MG63 (cell line): ENCODE data around the gene SH3BP5. TPM values are rescaled to one million over a fixed set of nuclear protein-coding genes. Genes with fewer than 3 reads are reported as not detected.
"Not testable (repeated sequence)": the region's sequence is repeated elsewhere in the genome, so short reads cannot be mapped to it uniquely, and the experiment has no call there.

Source experiments
- DNase-seq: peaks from one replicate; pipeline ENCODE4 v3.0.0-alpha.2; 2020
- H3K27me3 ChIP-seq: fragments of 250-450 bp; sonication (Bioruptor Pico); 2 replicates; pipeline ENCODE4 v1.5.1; 2020; ENCODE audit warnings: mild to moderate bottlenecking, moderate library complexity
- H3K36me3 ChIP-seq: fragments of 250-450 bp; sonication (Bioruptor Pico); 2 replicates; pipeline ENCODE4 v1.5.1; 2020; ENCODE audit warnings: mild to moderate bottlenecking, moderate library complexity
- H3K4me3 ChIP-seq: fragments of 250-450 bp; sonication (Bioruptor Pico); 2 replicates; pipeline ENCODE4 v1.5.1; 2020; ENCODE audit warnings: mild to moderate bottlenecking, moderate library complexity
- H3K9me3 ChIP-seq: fragments of 250-450 bp; sonication (Bioruptor Pico); 2 replicates; pipeline ENCODE4 v1.5.1; 2020; ENCODE audit warnings: mild to moderate bottlenecking, moderate library complexity
- total RNA-seq: library from RNA; depleted of rRNA; stranded (reverse); fragments of >200 nt; shearing (Covaris generic); gene quantifications from 2 replicates; pipeline ENCODE4 v1.2.3, GENCODE V29; 2014; ENCODE audit warnings: low replicate concordance

SH3BP5 gene
- total RNA-seq, 1 experiment from 2014 or later, result 2.8 TPM

- no peak overlapping the region for H3K4me3 ChIP-seq
- no peak for DNase-seq
These were observed 22.1 kb upstream of the SH3BP5 start for GRCh38 chr3:15354485-15354884.

DNA sequence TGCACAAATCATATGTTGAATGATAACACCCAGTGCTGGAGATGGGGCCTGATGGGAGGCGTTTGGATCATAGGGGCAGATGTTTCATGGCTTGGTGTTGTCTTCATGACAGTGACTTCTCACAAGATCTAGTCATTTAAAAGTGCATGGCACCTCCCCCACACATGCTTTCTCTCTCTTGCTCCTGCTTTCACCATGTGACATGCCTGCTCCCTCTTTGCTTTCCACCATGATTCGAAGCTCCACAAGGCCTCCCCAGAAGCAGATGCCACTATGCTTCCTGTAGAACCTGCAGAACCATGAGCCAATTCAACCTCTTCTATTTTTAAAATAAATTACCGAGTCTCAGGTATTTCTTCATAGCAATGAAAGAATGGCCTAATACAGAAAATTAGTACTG is 17.8 kb upstream of the SH3BP5 start:
- Histone ChIP-seq H3K4me3 (no peak overlapping the region), H3K9me3 (no peaks in the 10 kb centered on the region), H3K36me3 (no peaks in the 10 kb centered on the region), H3K27me3 (no peaks in the 10 kb centered on the region)
- no peak for DNase-seq

More at GRCh38 chr3:15354485-15354884, 22.1 kb upstream of the SH3BP5 start:
- Histone ChIP-seq H3K9me3 (no peaks in the 10 kb centered on the region), H3K36me3 (no peaks in the 10 kb centered on the region), H3K27me3 (no peaks in the 10 kb centered on the region)

- not testable (repeated sequence) for DNase-seq, H3K4me3 ChIP-seq, H3K27me3 ChIP-seq, H3K36me3 ChIP-seq, H3K9me3 ChIP-seq
These were observed 17.1 kb upstream of the SH3BP5 start for GRCh38 chr3:15349438-15349837.

GRCh38 chr3:15348246-15348645 is 15.9 kb upstream of the SH3BP5 start:
- no peaks in the 10 kb centered on the region for H3K36me3 ChIP-seq
- H3K4me3 ChIP-seq, result no peak overlapping the region
- no peaks in the 10 kb centered on the region for H3K27me3 ChIP-seq
- H3K9me3 ChIP-seq, result no peaks in the 10 kb centered on the region
- DNase-seq, result no peak

GRCh38 chr3:15347737-15348110 is 15.3 kb upstream of the SH3BP5 start:
- H3K9me3 ChIP-seq, result no peaks in the 10 kb centered on the region
- H3K36me3 ChIP-seq, result no peaks in the 10 kb centered on the region
- DNase-seq, result no peak
- no peak overlapping the region for H3K4me3 ChIP-seq
- H3K27me3 ChIP-seq, result no peaks in the 10 kb centered on the region

- H3K36me3 ChIP-seq, result no peaks in the 10 kb centered on the region
- DNase-seq, result no peak
- H3K9me3 ChIP-seq, result no peaks in the 10 kb centered on the region
- no peak overlapping the region for H3K4me3 ChIP-seq
- H3K27me3 ChIP-seq, result no peaks in the 10 kb centered on the region
These were observed 14.8 kb upstream of the SH3BP5 start for GRCh38 chr3:15347063-15347736.

DNA sequence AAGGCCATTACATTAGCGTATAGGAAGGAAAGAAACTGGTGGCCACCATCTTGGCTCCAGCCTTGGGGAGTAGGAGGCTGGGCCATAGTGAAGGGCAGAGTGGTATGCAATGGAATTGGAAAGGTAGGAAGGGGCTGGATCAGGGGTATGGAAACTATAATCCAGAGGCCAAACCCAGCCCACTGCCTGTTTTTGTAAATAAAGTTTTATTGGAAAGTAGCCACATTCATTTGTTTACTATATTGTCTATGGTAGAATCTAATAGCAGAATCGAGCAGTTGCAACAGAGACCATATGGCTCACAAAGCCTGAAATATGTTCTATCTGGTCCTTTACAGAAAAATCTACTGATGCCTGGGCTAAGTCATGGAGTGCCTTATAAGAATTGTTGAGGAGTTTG is 14.1 kb upstream of the SH3BP5 start:
- Histone ChIP-seq H3K27me3 (no peaks in the 10 kb centered on the region), H3K9me3 (no peaks in the 10 kb centered on the region)
- no peak for DNase-seq

GRCh38 chr3:15345608-15346137 is 13.3 kb upstream of the SH3BP5 start:
- no peak for DNase-seq
- Histone ChIP-seq H3K9me3 (no peaks in the 10 kb centered on the region), H3K4me3 (no peak overlapping the region)

More for the DNA sequence above, 14.1 kb upstream of the SH3BP5 start:
- H3K4me3 ChIP-seq, result no peak overlapping the region
- no peaks in the 10 kb centered on the region for H3K36me3 ChIP-seq

GRCh38 chr3:15345066-15345607 is 12.8 kb upstream of the SH3BP5 start:
- H3K4me3 ChIP-seq, result no peak overlapping the region
- H3K9me3 ChIP-seq, result no peaks in the 10 kb centered on the region
- no peaks in the 10 kb centered on the region for H3K27me3 ChIP-seq

More at GRCh38 chr3:15345608-15346137, 13.3 kb upstream of the SH3BP5 start:
- Histone ChIP-seq H3K36me3 (no peaks in the 10 kb centered on the region), H3K27me3 (no peaks in the 10 kb centered on the region)

DNA sequence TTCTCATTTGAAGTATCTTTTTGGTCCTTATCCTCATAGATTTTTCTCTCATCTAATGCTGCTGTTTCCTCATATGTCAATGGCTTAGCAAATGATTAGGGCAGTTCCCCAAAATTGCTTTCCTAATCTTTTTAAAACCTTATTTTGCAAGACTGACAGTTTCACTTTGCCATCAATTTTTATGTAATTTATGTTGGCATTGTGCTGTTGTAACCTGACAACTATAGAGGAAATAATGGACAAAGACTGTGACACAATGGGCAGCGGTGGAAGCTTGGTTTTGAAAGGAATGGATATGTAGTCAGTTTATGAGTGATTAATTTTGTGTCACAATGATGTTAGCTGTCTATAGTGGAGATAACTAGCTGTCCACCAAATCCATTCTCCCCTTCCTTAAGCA is 10.6 kb upstream of the SH3BP5 start:
- no peak for DNase-seq
- H3K9me3 ChIP-seq, result no peaks in the 10 kb centered on the region
- no peaks in the 10 kb centered on the region for H3K27me3 ChIP-seq
- H3K36me3 ChIP-seq, result no peaks in the 10 kb centered on the region
- no peak overlapping the region for H3K4me3 ChIP-seq

More at GRCh38 chr3:15345066-15345607, 12.8 kb upstream of the SH3BP5 start:
- no peaks in the 10 kb centered on the region for H3K36me3 ChIP-seq
- no peak for DNase-seq

GRCh38 chr3:15342246-15342645 is 9.9 kb upstream of the SH3BP5 start:
- Histone ChIP-seq H3K9me3 (no peaks in the 10 kb centered on the region), H3K36me3 (no peaks in the 10 kb centered on the region), H3K27me3 (no peaks in the 10 kb centered on the region), H3K4me3 (no peak overlapping the region)
- no peak for DNase-seq

DNA sequence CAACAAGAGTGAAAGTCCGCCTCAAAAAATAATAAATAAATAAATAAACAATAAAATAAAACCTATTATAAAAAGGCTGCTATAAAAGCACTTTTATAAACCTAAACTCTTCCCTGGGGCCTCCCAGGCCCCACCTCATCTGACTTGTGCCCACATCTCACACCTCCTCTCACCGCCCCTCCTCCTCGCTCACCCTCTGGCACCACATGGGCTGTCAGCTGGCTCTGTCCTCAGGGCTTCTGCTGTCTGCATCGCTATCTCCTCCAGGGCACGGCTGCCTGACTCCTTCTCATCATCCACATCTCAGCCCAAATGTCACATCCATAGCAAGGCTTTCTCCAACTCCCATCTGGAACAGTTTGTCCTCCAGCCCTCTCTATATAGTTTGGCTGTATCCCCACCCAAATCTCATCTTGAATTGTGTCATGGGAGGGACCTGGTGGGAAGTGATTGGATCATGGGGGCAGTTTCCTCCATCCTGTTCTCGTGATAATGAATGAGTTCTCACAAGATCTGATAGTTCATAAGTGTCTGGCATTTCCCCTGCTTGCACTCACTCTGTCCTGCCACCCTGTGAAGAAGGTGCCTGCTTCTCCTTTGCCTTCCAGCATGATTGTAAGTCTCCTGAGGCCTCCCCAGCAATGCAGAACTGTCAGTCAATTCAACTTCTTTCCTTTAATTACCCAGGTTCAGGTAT is 8.8 kb upstream of the SH3BP5 start:
- Histone ChIP-seq H3K9me3 (no peaks in the 10 kb centered on the region), H3K36me3 (no peaks in the 10 kb centered on the region), H3K27me3 (no peaks in the 10 kb centered on the region), H3K4me3 (no peak overlapping the region)
- no peak for DNase-seq

DNA sequence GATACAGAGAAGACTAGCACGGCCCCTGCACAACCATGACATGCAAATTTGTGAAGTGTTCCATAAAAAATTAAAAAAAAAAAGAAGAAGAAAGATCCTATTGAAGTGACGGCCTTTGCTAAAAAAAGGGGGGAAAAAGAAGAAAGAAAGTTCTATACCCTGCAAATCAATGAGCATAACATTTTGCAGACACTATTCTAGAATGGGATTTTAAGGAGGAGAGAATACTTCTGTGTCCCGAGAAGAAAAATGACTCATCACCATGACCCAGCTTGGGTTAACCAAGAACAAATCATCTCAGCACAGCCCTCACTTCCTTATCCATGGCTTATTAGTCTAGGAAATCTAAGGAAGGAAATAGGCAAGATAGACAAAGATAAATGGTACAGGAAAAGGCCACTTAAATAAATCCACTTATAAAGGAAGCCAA is 7.4 kb upstream of the SH3BP5 start:
- no peaks in the 10 kb centered on the region for H3K36me3 ChIP-seq

GRCh38 chr3:15339001-15339400 is 6.6 kb upstream of the SH3BP5 start:
- H3K9me3 ChIP-seq, result no peaks in the 10 kb centered on the region
- H3K4me3 ChIP-seq, result no peak overlapping the region
- H3K36me3 ChIP-seq, result no peaks in the 10 kb centered on the region
- no peaks in the 10 kb centered on the region for H3K27me3 ChIP-seq
- no peak for DNase-seq

More for the DNA sequence above, 7.4 kb upstream of the SH3BP5 start:
- DNase-seq, result no peak
- Histone ChIP-seq H3K9me3 (no peaks in the 10 kb centered on the region), H3K27me3 (no peaks in the 10 kb centered on the region), H3K4me3 (no peak overlapping the region)

DNA sequence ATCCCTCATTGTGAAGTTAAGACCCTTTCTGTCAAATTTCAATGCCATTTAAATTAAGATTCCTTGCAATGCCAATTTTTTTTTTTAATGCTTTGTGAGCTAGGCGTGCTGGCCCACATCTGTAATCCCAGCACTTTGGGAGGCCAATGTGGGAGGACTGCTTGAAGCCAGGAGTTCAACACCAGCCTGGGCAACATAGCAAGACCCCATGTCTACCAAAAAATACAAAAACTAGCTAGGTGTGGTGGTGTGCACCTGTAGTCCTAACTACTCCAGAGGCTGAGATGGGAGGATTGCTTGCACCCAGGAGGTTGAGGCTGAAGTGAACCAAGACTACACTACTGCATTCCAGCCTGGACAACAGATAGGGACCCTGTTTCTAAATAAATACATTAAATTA is 5.6 kb upstream of the SH3BP5 start:
- no peak for DNase-seq
- no peaks in the 10 kb centered on the region for H3K9me3 ChIP-seq
- H3K4me3 ChIP-seq, result no peak overlapping the region
- H3K36me3 ChIP-seq, result no peaks in the 10 kb centered on the region
- no peaks in the 10 kb centered on the region for H3K27me3 ChIP-seq

- H3K4me3 ChIP-seq, result no peak overlapping the region
- no peaks in the 10 kb centered on the region for H3K27me3 ChIP-seq
- no peak for DNase-seq
- H3K9me3 ChIP-seq, result no peaks in the 10 kb centered on the region
- H3K36me3 ChIP-seq, result no peaks in the 10 kb centered on the region
These were observed 3.7 kb upstream of the SH3BP5 start for GRCh38 chr3:15336057-15336456.

- Histone ChIP-seq H3K4me3 (no peak overlapping the region), H3K36me3 (no peaks in the 10 kb centered on the region), H3K27me3 (no peaks in the 10 kb centered on the region), H3K9me3 (no peaks in the 10 kb centered on the region)
- no peak for DNase-seq
These were observed 1.5 kb upstream of the SH3BP5 start for GRCh38 chr3:15333956-15334263.
